Small intestine (tissue), 16 donors: ENCODE data around the gene NUP35. TPM values are rescaled to one million over a fixed set of nuclear protein-coding genes. Genes with fewer than 3 reads are reported as not detected.
A peak's percentile ranks its signal among the peaks of the same experiment; 100 is the strongest.

ENCODE experiments used
- DNase-seq, 2 donors: peaks; one replicate each; pipeline versions ENCODE4 v3.0.0 to v3.0.0-alpha.2; 2013
- FAIRE-seq: peaks from 2 replicates; lab custom pipeline; 2012; peaks lifted over from hg19 to GRCh38; lab: Jason Lieb, UNC
- H3K27ac ChIP-seq, 3 donors: one replicate each; pipeline ENCODE4 v1.5.1; 2013; ENCODE audit warnings: low read length in 2 of 3, mild to moderate bottlenecking in 2 of 3, control low read depth in 1 of 3, inconsistent platforms in 1 of 3, low read depth in 1 of 3, moderate library complexity in 1 of 3
- H3K27me3 ChIP-seq, 3 donors: one replicate each; pipeline ENCODE4 v1.6.1; 2013; ENCODE audit warnings: low read length in 3 of 3, inconsistent platforms in 1 of 3; ENCODE audit not compliant: control insufficient read depth in 3 of 3, insufficient read depth in 3 of 3
- H3K36me3 ChIP-seq, 3 donors: one replicate each; pipeline ENCODE4 v1.6.1; 2013; ENCODE audit warnings: low read length in 3 of 3, inconsistent platforms in 1 of 3, low read depth in 1 of 3, mild to moderate bottlenecking in 1 of 3, moderate library complexity in 1 of 3; ENCODE audit not compliant: control insufficient read depth in 3 of 3, insufficient read depth in 2 of 3
- H3K4me1 ChIP-seq, 3 donors: one replicate each; pipeline ENCODE4 v1.6.1; 2013; ENCODE audit warnings: low read length in 2 of 3, inconsistent platforms in 1 of 3, low read depth in 1 of 3, mild to moderate bottlenecking in 1 of 3, moderate library complexity in 1 of 3; ENCODE audit not compliant: control insufficient read depth in 3 of 3, insufficient read depth in 2 of 3
- H3K4me3 ChIP-seq, 3 donors: one replicate each; pipeline ENCODE4 v1.5.1; 2013; ENCODE audit warnings: low read length in 3 of 3, control low read depth in 1 of 3, inconsistent platforms in 1 of 3, low read depth in 1 of 3, mild to moderate bottlenecking in 1 of 3, moderate library complexity in 1 of 3
- H3K9me3 ChIP-seq, 2 donors: one replicate each; pipeline ENCODE4 v1.6.1; 2013; ENCODE audit warnings: low read depth in 1 of 2, low read length in 1 of 2; ENCODE audit not compliant: control insufficient read depth in 2 of 2, insufficient read depth in 1 of 2
- WGBS, 3 donors: extraction: QIAGEN DNeasy Blood & Tissue Kit; methylation state at CpG; one replicate each; pipeline ENCODE4 v1.1.7; 2013; 5-methylcytosine and 5-hydroxymethylcytosine counted together
- long read RNA-seq, 10 donors: transcript quantifications; one replicate each; lab custom pipeline, GENCODE V29; 2026
- polyA plus RNA-seq, 4 donors: library from polyadenylated mRNA; stranded (reverse) in 3 of 4; unstranded in 1 of 4; fragments of 200-250 nt in 3 of 4; fragments of 120-200 nt in 1 of 4; gene quantifications; one replicate each; pipeline versions ENCODE4 v1.2.1 to v1.2.3, GENCODE V29; 2013
- donor health status: healthy with polysubstance abuse.
- donor health status: control.
- donor health status: control.
- donor health status: Bipolar disorder and iron deficiency.
- donor health status: healthy.

Gene NUP35
- polyA plus RNA-seq = 10 to 100 TPM in 2 of 4 donors, 1 to 10 TPM in 2; 7.0 to 24.8 (median 9.9) TPM
- long read RNA-seq, donor 1 = 0 reads
- long read RNA-seq, donor 2, transcript NUP35-201 (9 exons, 1,633 nt) = major isoform, 5 of 5 reads
- long read RNA-seq, donor 2, partial matches to known transcripts = 0 of 5 reads
- long read RNA-seq, donor 2, other reads (novel, unspliced or antisense) = 0 of 5 reads
- long read RNA-seq, donor 3, partial matches to known transcripts = 0 of 2 reads
- long read RNA-seq, donor 3, other reads (novel, unspliced or antisense) = 0 of 2 reads
- long read RNA-seq, donor 4 = 0 reads
- long read RNA-seq, donor 5, partial matches to known transcripts = 0 of 1 reads
- long read RNA-seq, donor 5, other reads (novel, unspliced or antisense) = 0 of 1 reads
- long read RNA-seq, donor 6, transcript NUP35-201 (9 exons, 1,633 nt) = major isoform, 7 of 7 reads
- long read RNA-seq, donor 6, partial matches to known transcripts = 0 of 7 reads
- long read RNA-seq, donor 6, other reads (novel, unspliced or antisense) = 0 of 7 reads
- long read RNA-seq, donor 7 = 0 reads
- long read RNA-seq, donor 8 = 0 reads
- long read RNA-seq, donor 9, partial matches to known transcripts = 0 of 4 reads
- long read RNA-seq, donor 9, other reads (novel, unspliced or antisense) = 0 of 4 reads
- long read RNA-seq, donor 10, transcript NUP35-201 (9 exons, 1,633 nt) = major isoform, 12 of 14 reads
- long read RNA-seq, donor 10, partial matches to known transcripts = 0 of 14 reads
- long read RNA-seq, donor 10, other reads (novel, unspliced or antisense) = 0 of 14 reads

GRCh38 chr2:183124222-183124956 is at the start of gene NUP35:
NUP35 (plus strand) TSS chr2:183124443; CDS start chr2:183124458, 15 bp downstream.
- DNase-seq = peak; percentile 93 to 96
- Histone ChIP-seq H3K27me3 (no peaks in the 10 kb centered on the region), H3K27ac (peak within 1 kb of the TSS; percentile 87 to 99 (median 93)), H3K36me3 (peaks cover 0 to 2% (median 0%) of the 10 kb centered on the region in 3 donors), H3K9me3 (no peaks in the 10 kb centered on the region), H3K4me3 (peak within 1 kb of the TSS; percentile 77 to 93 (median 85)), H3K4me1 (peaks cover 2 to 9% (median 6%) of the 10 kb centered on the region in 3 donors)
- WGBS, 3 donors = 0 to 1% (median 0%) methylated on average over 43 of the region's 43 CpGs
- FAIRE-seq = no peak

- 0 to 3% (median 2%) methylated on average over 8 of the region's 8 CpGs for WGBS, 3 donors
- Histone ChIP-seq H3K27me3 (no peaks in the 10 kb centered on the region), H3K36me3 (no peaks in the 10 kb centered on the region), H3K27ac (peak overlapping the region; percentile 44 to 88 (median 86)), H3K4me1 (peaks cover 0 to 4% (median 0%) of the 10 kb centered on the region in 3 donors), H3K4me3 (peak overlapping the region; percentile 12 to 81 (median 60)), H3K9me3 (no peaks in the 10 kb centered on the region)
- DNase-seq (no peak), FAIRE-seq (no peak)
Observed at GRCh38 chr2:183078163-183078463, 46.1 kb upstream of the NUP35 start.

GRCh38 chr2:183078464-183079138 is 45.6 kb upstream of the NUP35 start, which contains the start of gene DUSP19:
DUSP19 (plus strand) TSS chr2:183078747; CDS start chr2:183078934, 187 bp downstream.
- 0 to 1% (median 1%) methylated on average over 20 of the region's 20 CpGs for WGBS, 3 donors

GRCh38 chr2:183079139-183079775 is 45.0 kb upstream of the NUP35 start:
- DNase-seq (peak in 1 of 2 donors; percentile 35), FAIRE-seq (no peak)
- H3K27me3 ChIP-seq = no peaks in the 10 kb centered on the region
- WGBS, 3 donors = 13 to 20% (median 13%) methylated on average over 13 of the region's 13 CpGs
- no peaks in the 10 kb centered on the region for H3K36me3 ChIP-seq
- H3K27ac ChIP-seq = peak overlapping the region; percentile 68 to 88 (median 86)
- peaks cover 0 to 4% (median 0%) of the 10 kb centered on the region in 3 donors for H3K4me1 ChIP-seq
- peak overlapping the region; percentile 48 to 81 (median 60) for H3K4me3 ChIP-seq
- no peaks in the 10 kb centered on the region for H3K9me3 ChIP-seq

More at GRCh38 chr2:183078464-183079138, 45.6 kb upstream of the NUP35 start, which contains the start of gene DUSP19:
- H3K27me3 ChIP-seq = no peaks in the 10 kb centered on the region
- DNase-seq (peak; percentile 98), FAIRE-seq (no peak)
- H3K4me1 ChIP-seq = peaks cover 0 to 4% (median 0%) of the 10 kb centered on the region in 3 donors
- peak within 1 kb of the TSS; percentile 48 to 81 (median 60) for H3K4me3 ChIP-seq
- H3K27ac ChIP-seq = peak within 1 kb of the TSS; percentile 68 to 88 (median 86)
- no peaks in the 10 kb centered on the region for H3K36me3 ChIP-seq
- H3K9me3 ChIP-seq = no peaks in the 10 kb centered on the region

GRCh38 chr2:183081911-183082310 is 42.3 kb upstream of the NUP35 start:
- Histone ChIP-seq H3K9me3 (no peaks in the 10 kb centered on the region), H3K27ac (no peak overlapping the region), H3K4me3 (no peak overlapping the region), H3K4me1 (peaks cover 0 to 4% (median 0%) of the 10 kb centered on the region in 3 donors), H3K27me3 (no peaks in the 10 kb centered on the region), H3K36me3 (no peaks in the 10 kb centered on the region)
- no peak for FAIRE-seq
- 46 to 67% (median 47%) methylated on average over 1 of the region's 1 CpG for WGBS, 3 donors
- DNase-seq = no peak

GRCh38 chr2:183088061-183088460 is 36.2 kb upstream of the NUP35 start:
- H3K27me3 ChIP-seq = no peaks in the 10 kb centered on the region
- 79 to 89% (median 83%) methylated on average over 2 to 3 of the region's 3 CpGs for WGBS, 3 donors
- H3K4me3 ChIP-seq = no peak overlapping the region
- no peaks in the 10 kb centered on the region for H3K9me3 ChIP-seq
- peaks cover 0 to 3% (median 0%) of the 10 kb centered on the region in 3 donors for H3K4me1 ChIP-seq
- DNase-seq (no peak), FAIRE-seq (no peak)
- H3K36me3 ChIP-seq = peaks cover 0 to 3% (median 0%) of the 10 kb centered on the region in 3 donors
- H3K27ac ChIP-seq = no peak overlapping the region

- WGBS, 3 donors = 77 to 87% (median 77%) methylated on average over 6 of the region's 6 CpGs
- no peaks in the 10 kb centered on the region for H3K27me3 ChIP-seq
- no peak for FAIRE-seq
- no peak overlapping the region for H3K27ac ChIP-seq
- peaks cover 0 to 3% (median 0%) of the 10 kb centered on the region in 3 donors for H3K4me1 ChIP-seq
- peaks cover 0 to 3% (median 0%) of the 10 kb centered on the region in 3 donors for H3K36me3 ChIP-seq
- no peaks in the 10 kb centered on the region for H3K9me3 ChIP-seq
- DNase-seq = peak in 1 of 2 donors; percentile 32
- H3K4me3 ChIP-seq = no peak overlapping the region
Observed at GRCh38 chr2:183089192-183089851, 34.9 kb upstream of the NUP35 start.
